SJSA1 (cell line): Measurements from ENCODE around the gene CYP27B1. TPM values are rescaled to one million over a fixed set of nuclear protein-coding genes. Genes with fewer than 3 reads are reported as not detected.
A peak's percentile ranks its signal among the peaks of the same experiment; 100 is the strongest.
"Not testable (repeated sequence)": the region's sequence is repeated elsewhere in the genome, so short reads cannot be mapped to it uniquely, and the experiment has no call there.

Experiments
- DNase-seq, 2 experiments: peaks; one replicate each; pipeline ENCODE4 v3.0.0-alpha.2; 2015 to 2020; ENCODE audit warnings: low spot score in 2 of 2, low read depth in 1 of 2
- H3K27ac ChIP-seq: fragments of 250-450 bp; sonication (Bioruptor Pico); 2 replicates; pipeline ENCODE4 v1.5.1; 2020; ENCODE audit warnings: mild to moderate bottlenecking, moderate library complexity
- H3K27me3 ChIP-seq: fragments of 250-450 bp; sonication (Bioruptor Pico); replicated peaks from 2 replicates; pipeline ENCODE4 v1.5.1; 2020; ENCODE audit warnings: mild to moderate bottlenecking, moderate library complexity
- H3K36me3 ChIP-seq: fragments of 250-450 bp; sonication (Bioruptor Pico); 2 replicates; pipeline ENCODE4 v1.5.1; 2020; ENCODE audit warnings: mild to moderate bottlenecking
- H3K4me1 ChIP-seq: fragments of 250-450 bp; sonication (Bioruptor Pico); replicated peaks from 2 replicates; pipeline ENCODE4 v1.6.1; 2021; ENCODE audit warnings: mild to moderate bottlenecking
- H3K4me3 ChIP-seq: fragments of 250-450 bp; sonication (Bioruptor Pico); 2 replicates; pipeline ENCODE4 v1.5.1; 2020; ENCODE audit warnings: mild to moderate bottlenecking
- H3K9me3 ChIP-seq: fragments of 250-450 bp; sonication (Bioruptor Pico); replicated peaks from 2 replicates; pipeline ENCODE4 v1.5.1; 2020; ENCODE audit warnings: mild to moderate bottlenecking
- total RNA-seq: library from RNA; depleted of rRNA; stranded (reverse); fragments of >200 nt; shearing (Covaris generic); gene quantifications from 2 replicates; pipeline ENCODE4 v1.2.3, GENCODE V29; 2014; rRNA removed

Gene CYP27B1
- total RNA-seq, 1 experiment from 2014 or later, result 12.9 TPM

DNA sequence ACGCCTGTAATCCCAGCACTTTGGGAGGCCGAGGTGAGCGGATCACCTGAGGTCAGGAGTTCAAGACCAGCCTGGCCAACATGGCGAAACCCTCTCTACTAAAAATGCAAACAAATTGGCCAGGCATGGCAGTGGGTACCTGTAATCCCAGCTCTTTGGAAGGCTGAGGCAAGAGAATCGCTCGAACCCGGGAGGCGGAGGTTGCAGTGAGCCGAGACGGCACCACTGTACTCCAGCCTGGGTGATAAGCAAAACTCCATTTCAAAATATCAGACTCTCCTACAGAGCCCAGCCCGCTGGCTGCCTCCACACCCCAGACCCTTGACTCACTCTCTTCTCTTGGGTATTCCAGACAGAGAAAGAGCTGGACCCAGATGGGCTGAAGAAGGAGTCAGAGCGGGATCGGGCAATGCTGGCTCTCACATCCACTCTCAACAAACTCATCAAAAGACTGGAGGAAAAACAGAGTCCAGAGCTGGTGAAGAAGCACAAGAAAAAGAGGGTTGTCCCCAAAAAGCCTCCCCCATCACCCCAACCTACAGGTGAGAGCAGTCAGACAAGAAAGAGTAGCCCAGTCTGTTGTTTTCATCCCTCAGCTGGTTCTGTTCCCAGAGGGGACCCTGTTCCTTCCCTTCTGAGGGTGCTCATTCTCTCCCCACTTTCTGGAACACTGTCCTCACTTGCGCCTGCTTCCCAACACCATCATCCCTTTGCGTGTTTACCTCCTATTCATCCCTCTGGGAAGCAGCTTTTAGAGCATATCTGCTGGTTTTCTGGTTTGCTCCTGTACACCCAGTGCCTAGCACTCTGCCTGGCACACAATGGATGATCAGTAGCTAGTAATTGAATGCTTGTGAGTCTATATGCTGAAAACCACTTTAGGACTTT, 48.0 kb downstream of the CYP27B1 start:
- Histone ChIP-seq H3K4me1 (no peaks in the 10 kb centered on the region), H3K36me3 (peaks cover 82% of the 10 kb centered on the region), H3K9me3 (no peaks in the 10 kb centered on the region), H3K27ac (no peak overlapping the region), H3K4me3 (no peak overlapping the region), H3K27me3 (peaks cover 4% of the 10 kb centered on the region; the same call in 1 of the 2 replicates)
- peak in 1 of 2 experiments; percentile 87 for DNase-seq

DNA sequence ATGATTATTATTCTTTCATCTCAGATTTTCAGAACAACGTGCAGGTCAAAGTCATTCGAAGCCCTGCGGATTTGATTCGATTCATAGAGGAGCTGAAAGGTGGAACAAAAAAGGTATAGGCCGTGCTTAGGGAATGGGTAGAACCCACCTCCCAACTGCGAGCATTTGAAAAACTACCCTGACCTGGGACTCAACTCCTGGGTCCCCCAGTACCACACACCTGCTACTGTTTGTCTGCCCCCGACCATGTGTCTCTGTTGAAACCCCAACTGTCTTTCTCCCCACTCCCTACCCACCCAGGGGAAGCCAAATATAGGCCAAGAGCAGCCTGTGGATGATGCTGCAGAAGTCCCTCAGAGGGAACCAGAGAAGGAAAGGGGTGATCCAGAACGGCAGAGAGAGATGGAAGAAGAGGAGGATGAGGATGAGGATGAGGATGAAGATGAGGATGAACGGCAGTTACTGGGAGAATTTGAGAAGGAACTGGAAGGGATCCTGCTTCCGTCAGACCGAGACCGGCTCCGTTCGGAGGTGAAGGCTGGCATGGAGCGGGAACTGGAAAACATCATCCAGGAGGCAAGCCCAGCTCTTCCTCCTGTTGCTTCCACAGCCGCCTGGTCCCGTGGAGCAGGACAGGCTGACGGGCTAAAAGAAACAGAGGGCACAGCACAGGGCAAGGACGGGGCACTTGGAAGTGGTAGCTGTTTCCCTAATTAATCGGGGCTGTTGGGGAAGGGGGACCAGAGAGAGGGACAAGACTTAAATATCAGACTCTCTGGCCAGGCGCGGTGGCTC, 48.8 kb downstream of the CYP27B1 start:
- no peak overlapping the region for H3K4me3 ChIP-seq
- H3K36me3 ChIP-seq, result peaks cover 84% of the 10 kb centered on the region
- no peaks in the 10 kb centered on the region for H3K4me1 ChIP-seq
- H3K27me3 ChIP-seq, result no peaks in the 10 kb centered on the region
- H3K9me3 ChIP-seq, result no peaks in the 10 kb centered on the region
- peak in 1 of 2 experiments; percentile 94 for DNase-seq
- H3K27ac ChIP-seq, result no peak overlapping the region

GRCh38 chr12:57717131-57717530, 49.7 kb downstream of the CYP27B1 start:
- H3K4me1 ChIP-seq, result no peaks in the 10 kb centered on the region

DNA sequence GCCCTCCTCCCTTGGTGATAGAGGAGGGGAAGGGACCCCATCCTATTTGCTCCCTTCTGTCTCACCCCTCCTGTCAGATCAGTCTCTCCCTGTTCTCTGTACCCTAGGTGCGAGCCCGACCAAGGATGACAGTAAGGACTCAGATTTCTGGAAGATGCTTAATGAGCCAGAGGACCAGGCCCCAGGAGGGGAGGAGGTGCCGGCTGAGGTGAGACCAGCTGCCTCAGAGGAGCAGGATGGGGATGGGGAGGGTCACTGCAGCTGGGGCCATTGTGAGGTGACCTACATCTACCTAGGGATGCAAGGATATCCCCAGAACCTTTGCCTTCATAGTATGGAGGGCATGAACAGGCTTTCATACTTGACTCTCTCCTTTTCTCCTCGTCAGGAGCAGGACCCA, 50.6 kb downstream of the CYP27B1 start:
- no peaks in the 10 kb centered on the region for H3K27me3 ChIP-seq
- H3K9me3 ChIP-seq, result no peaks in the 10 kb centered on the region
- H3K27ac ChIP-seq, result no peak overlapping the region
- no peak overlapping the region for H3K4me3 ChIP-seq
- H3K36me3 ChIP-seq, result peaks cover 90% of the 10 kb centered on the region
- peak in 1 of 2 experiments; percentile 92 for DNase-seq
- H3K4me1 ChIP-seq, result no peaks in the 10 kb centered on the region

More at GRCh38 chr12:57717131-57717530, 49.7 kb downstream of the CYP27B1 start:
- H3K4me3 ChIP-seq, result no peak overlapping the region
- no peak overlapping the region for H3K27ac ChIP-seq
- peaks cover 90% of the 10 kb centered on the region for H3K36me3 ChIP-seq
- DNase-seq, result peak in 1 of 2 experiments; percentile 83
- no peaks in the 10 kb centered on the region for H3K9me3 ChIP-seq
- H3K27me3 ChIP-seq, result no peaks in the 10 kb centered on the region

DNA sequence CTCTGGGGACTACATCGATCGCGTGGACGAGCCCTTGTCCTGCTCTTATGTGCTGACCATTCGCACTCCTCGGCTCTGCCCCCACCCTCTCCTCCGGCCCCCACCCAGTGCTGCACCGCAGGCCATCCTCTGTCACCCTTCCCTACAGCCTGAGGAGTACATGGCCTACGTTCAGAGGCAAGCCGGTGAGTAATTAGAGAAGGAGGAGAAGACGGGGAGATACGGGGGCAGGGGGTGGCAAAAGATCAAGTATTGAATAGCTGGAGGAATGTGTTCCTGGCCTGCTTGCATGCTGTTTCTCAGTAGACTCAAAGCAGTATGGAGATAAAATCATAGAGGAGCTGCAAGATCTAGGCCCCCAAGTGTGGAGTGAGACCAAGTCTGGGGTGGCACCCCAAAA, 51.1 kb downstream of the CYP27B1 start:
- Histone ChIP-seq H3K27me3 (no peaks in the 10 kb centered on the region), H3K27ac (no peak overlapping the region), H3K36me3 (peaks cover 85% of the 10 kb centered on the region), H3K9me3 (no peaks in the 10 kb centered on the region), H3K4me3 (no peak overlapping the region), H3K4me1 (no peaks in the 10 kb centered on the region)
- DNase-seq, result peak in 1 of 2 experiments; percentile 93

DNA sequence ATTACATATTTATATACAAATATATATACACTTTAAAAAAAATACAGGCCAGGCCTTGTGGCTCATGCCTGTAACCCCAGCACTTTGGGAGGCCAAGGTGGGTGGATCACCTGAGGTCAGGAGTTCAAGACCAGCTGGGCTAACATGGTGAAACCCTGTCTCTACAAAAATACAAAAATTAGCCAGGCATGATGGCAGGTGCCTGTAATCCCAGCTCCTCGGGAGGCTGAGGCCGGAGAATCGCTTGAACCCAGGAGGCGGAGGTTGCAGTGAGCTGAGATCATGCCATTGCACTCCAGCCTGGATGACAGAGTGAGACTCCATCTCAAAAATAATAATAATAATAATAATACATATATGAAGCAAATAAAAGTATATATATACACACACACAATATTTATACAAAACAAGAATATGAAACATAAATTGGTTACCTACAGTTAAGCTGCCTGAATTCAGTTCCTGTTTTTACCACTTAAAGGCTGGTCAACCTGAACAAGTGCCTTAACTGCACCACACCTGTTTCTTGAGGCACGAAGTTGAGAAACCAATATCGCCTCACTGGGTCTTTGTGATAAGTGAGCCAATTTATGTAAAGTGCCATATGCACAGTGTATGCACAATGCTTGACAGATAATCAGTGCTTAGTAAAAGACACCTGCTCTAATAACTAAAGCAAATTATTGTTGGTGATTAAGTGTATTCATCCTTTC, 51.7 kb downstream of the CYP27B1 start:
- not testable (repeated sequence) for H3K4me3 ChIP-seq, H3K27me3 ChIP-seq, H3K9me3 ChIP-seq, H3K27ac ChIP-seq, H3K4me1 ChIP-seq
- peaks cover 79% of the 10 kb centered on the region for H3K36me3 ChIP-seq
- peak in 1 of 2 experiments; percentile 74 for DNase-seq

DNA sequence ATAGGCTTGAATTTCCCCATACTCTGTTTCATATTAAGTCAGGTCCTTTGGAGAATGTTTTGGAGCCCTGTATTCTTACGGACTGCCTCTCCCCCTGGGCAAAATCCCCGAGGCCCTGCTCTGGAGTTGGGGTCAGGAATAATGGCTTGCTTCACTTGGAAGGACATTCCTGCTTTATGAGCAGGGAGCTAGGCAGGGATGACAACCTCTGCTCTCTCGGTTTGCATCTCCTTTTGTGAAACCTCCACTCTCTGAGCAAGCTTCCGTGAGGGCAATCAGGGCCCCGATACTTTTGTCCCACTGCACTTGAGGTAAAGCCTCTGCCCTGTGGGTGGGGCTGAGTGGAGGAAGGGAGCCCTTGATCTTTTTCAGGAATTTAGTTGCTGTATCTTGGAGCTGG, 53.7 kb downstream of the CYP27B1 start:
- Histone ChIP-seq H3K9me3 (no peaks in the 10 kb centered on the region), H3K27ac (no peak overlapping the region), H3K27me3 (no peaks in the 10 kb centered on the region), H3K4me3 (no peak overlapping the region), H3K4me1 (no peaks in the 10 kb centered on the region), H3K36me3 (peaks cover 63% of the 10 kb centered on the region)
- peak in 1 of 2 experiments; percentile 89 for DNase-seq

DNA sequence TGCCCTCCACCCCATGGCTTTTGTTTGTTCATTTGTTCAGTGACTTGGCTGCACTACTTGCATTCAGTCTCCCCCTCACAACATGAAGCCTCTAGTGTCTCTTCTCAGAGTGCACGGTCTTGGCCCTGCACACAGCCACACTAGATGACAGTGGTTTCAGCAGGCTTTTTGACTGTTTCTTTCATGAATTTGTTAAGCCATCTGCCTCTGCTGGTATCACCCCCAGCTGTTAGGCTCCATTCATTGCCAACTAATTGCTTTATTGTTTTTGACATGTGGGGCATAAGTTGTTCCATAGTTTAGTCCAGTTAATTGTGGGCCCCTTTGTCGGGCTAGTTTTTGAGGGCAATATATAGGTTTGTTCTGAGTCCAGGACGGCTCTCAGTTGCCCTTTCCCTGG, 54.2 kb downstream of the CYP27B1 start:
- Histone ChIP-seq H3K9me3 (no peaks in the 10 kb centered on the region), H3K4me1 (no peaks in the 10 kb centered on the region), H3K27ac (no peak overlapping the region), H3K27me3 (no peaks in the 10 kb centered on the region), H3K36me3 (peaks cover 57% of the 10 kb centered on the region), H3K4me3 (no peak overlapping the region)
- DNase-seq, result peak in 1 of 2 experiments; percentile 82

Other genes starting within 250 kb of the CYP27B1 start
- 564 and 686 TPM in 2 replicates for gene DDIT3, start 246.6 kb downstream of the CYP27B1 start, total RNA-seq
- gene MBD6, start 244.3 kb downstream of the CYP27B1 start, total RNA-seq, result 63.3 and 70.5 TPM in 2 replicates
- gene DCTN2, start 219.9 kb downstream of the CYP27B1 start, total RNA-seq, result 3,855 and 4,325 TPM in 2 replicates
- gene KIF5A, start 217.0 kb downstream of the CYP27B1 start, total RNA-seq, result 2.1 and 2.8 TPM in 2 replicates
- 544 and 654 TPM in 2 replicates for gene PIP4K2C, start 175.9 kb downstream of the CYP27B1 start, total RNA-seq
- 187 and 286 TPM in 2 replicates for gene DTX3, start 162.3 kb downstream of the CYP27B1 start, total RNA-seq
- 107 and 145 TPM in 2 replicates for gene ARHGEF25, start 155.6 kb downstream of the CYP27B1 start, total RNA-seq
- 841 and 950 TPM in 2 replicates for gene B4GALNT1, start 133.9 kb downstream of the CYP27B1 start, total RNA-seq
- 4,436 and 6,328 TPM in 2 replicates for gene OS9, start 72.9 kb downstream of the CYP27B1 start, total RNA-seq
- gene AGAP2, start 28.3 kb downstream of the CYP27B1 start, total RNA-seq, result 0.78 and 0.89 TPM in 2 replicates
- 429 and 571 TPM in 2 replicates for gene TSPAN31, start 22.0 kb downstream of the CYP27B1 start, total RNA-seq
- 3,953 and 4,723 TPM in 2 replicates for gene CDK4, start 14.8 kb downstream of the CYP27B1 start, total RNA-seq
- 88.7 and 107 TPM in 2 replicates for gene MARCHF9, start 12.0 kb downstream of the CYP27B1 start, total RNA-seq
- 173 and 193 TPM in 2 replicates for gene METTL1, start 5.0 kb upstream of the CYP27B1 start, total RNA-seq
- 53.1 and 62.2 TPM in 2 replicates for gene EEF1AKMT3, start 5.5 kb upstream of the CYP27B1 start, total RNA-seq
- 591 and 596 TPM in 2 replicates for gene TSFM, start 15.7 kb upstream of the CYP27B1 start, total RNA-seq
- gene AVIL, start 51.7 kb upstream of the CYP27B1 start, total RNA-seq, result 6.0 and 6.6 TPM in 2 replicates
- gene CTDSP2, start 79.7 kb upstream of the CYP27B1 start, total RNA-seq, result 420 and 508 TPM in 2 replicates
- gene ATP23, start 174.5 kb upstream of the CYP27B1 start, total RNA-seq, result 275 and 410 TPM in 2 replicates